Measurements from ENCODE around the gene DLGAP3.

- TF ChIP-seq POLR2A (IDR thresholded peaks at IDR 0.05) (no peak), POLR2AphosphoS5 (IDR thresholded peaks at IDR 0.05; ENCODE audit: insufficient read depth in 1 of 2, low read depth in 1 of 2) (no peak)
- TF ChIP-seq, protein P1, sequence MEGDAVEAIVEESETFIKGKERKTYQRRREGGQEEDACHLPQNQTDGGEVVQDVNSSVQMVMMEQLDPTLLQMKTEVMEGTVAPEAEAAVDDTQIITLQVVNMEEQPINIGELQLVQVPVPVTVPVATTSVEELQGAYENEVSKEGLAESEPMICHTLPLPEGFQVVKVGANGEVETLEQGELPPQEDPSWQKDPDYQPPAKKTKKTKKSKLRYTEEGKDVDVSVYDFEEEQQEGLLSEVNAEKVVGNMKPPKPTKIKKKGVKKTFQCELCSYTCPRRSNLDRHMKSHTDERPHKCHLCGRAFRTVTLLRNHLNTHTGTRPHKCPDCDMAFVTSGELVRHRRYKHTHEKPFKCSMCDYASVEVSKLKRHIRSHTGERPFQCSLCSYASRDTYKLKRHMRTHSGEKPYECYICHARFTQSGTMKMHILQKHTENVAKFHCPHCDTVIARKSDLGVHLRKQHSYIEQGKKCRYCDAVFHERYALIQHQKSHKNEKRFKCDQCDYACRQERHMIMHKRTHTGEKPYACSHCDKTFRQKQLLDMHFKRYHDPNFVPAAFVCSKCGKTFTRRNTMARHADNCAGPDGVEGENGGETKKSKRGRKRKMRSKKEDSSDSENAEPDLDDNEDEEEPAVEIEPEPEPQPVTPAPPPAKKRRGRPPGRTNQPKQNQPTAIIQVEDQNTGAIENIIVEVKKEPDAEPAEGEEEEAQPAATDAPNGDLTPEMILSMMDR (IDR thresholded peaks at IDR 0.05) = no peak
These were observed 30.0 kb downstream of the DLGAP3 start for GRCh38 chr1:34899471-34899870.
